Measurements from ENCODE around the gene TANGO2. TPM values are rescaled to one million over a fixed set of nuclear protein-coding genes. Genes with fewer than 3 reads are reported as not detected.

TANGO2 gene
- total and polyA plus RNA-seq, 9 of the 15 experiments (the other 6 are each of a cell fraction or from before 2014, with no cell fraction given) = 15.5 to 94.9 (median 70.1) TPM

GRCh38 chr22:20116376-20116950 is 95.6 kb downstream of the TANGO2 start:
- peak overlapping the region; percentile 97 for H3K4me2 ChIP-seq (ENCODE audit: insufficient read depth, low read length)
- in situ Hi-C loops (cut with MboI) = loop anchor here (10.0 kb wide), 1 partner anchor 392 kb away; the partner anchor contains the start of gene GP1BB
- peak; percentile 48 for ATAC-seq
- ChIA-PET POLR2A (interaction anchor here (0.6 to 20.7 kb wide), 24 partner anchors 9 to 370 kb away, joined by 3 to 513 read pairs (median 5); partner anchors contain the start of genes TANGO2 and ZDHHC8), CTCF (ENCODE audit: low intra/inter-chr PET ratio) (interaction anchor here (0.6 kb wide), 1 partner anchor 394 kb away, joined by 3 read pairs; no protein-coding TSS in a partner anchor)
- H2AFZ ChIP-seq (ENCODE audit: low read depth, low read length) = peak overlapping the region; percentile 94
- H3K4me1 ChIP-seq (replicated peaks in 1 of 2; ENCODE audit: control insufficient read depth in 2 of 2, insufficient read depth in 2 of 2, low read length in 2 of 2) = peaks cover 25 to 90% of the 10 kb centered on the region in 2 experiments
- WGBS (ENCODE audit: insufficient coverage, low coverage, missing lambda C conversion rate) = 5% methylated on average over 23 of the region's 27 CpGs
- intact Hi-C loops (cut with micrococcal nuclease) = loop anchor here (2.0 to 5.0 kb wide), 2 partner anchors 262 to 384 kb away; partner anchors contain the start of genes GNB1L and RTL10
- H3K27ac ChIP-seq (ENCODE audit: extremely low read depth, low read depth, low read length) = peak overlapping the region; percentile 94
- H4K20me1 ChIP-seq (replicated peaks; ENCODE audit: control insufficient read depth, insufficient read depth, low read length) = peaks cover 28% of the 10 kb centered on the region; the same call in 1 of the 2 replicates
- H3K9me3 ChIP-seq (replicated peaks; ENCODE audit: control insufficient read depth, insufficient read depth, low read depth, low read length) = no peaks in the 10 kb centered on the region
- peak overlapping the region; percentile 63 for H3K4me3 ChIP-seq
- DNase-seq (ENCODE audit: extremely low read depth in 1 of 4, low spot score in 3 of 4) = peak in 3 of 4 experiments; percentile 88 to 99 (median 99)
- H3K9me1 ChIP-seq (ENCODE audit: control insufficient read depth, insufficient read depth, low read length) = no peaks in the 10 kb centered on the region
- H3K79me2 ChIP-seq (ENCODE audit: control insufficient read depth, insufficient read depth, low read length) = peaks cover 69% of the 10 kb centered on the region
- no peak for FAIRE-seq
- H3K27me3 ChIP-seq (ENCODE audit: control insufficient read depth in 2 of 2, insufficient read depth in 2 of 2, low read length in 2 of 2) = no peaks in the 10 kb centered on the region
- peaks cover 84% of the 10 kb centered on the region for H3K36me3 ChIP-seq (ENCODE audit: control insufficient read depth, insufficient read depth, low read length)
- peak overlapping the region; percentile 95 to 99 for H3K9ac ChIP-seq (ENCODE audit: insufficient read depth in 1 of 2, low read depth in 2 of 2, low read length in 2 of 2)
- TSS peak; percentile 66 for BruUV-seq (replicated peaks)
- TF ChIP-seq, protein P1, sequence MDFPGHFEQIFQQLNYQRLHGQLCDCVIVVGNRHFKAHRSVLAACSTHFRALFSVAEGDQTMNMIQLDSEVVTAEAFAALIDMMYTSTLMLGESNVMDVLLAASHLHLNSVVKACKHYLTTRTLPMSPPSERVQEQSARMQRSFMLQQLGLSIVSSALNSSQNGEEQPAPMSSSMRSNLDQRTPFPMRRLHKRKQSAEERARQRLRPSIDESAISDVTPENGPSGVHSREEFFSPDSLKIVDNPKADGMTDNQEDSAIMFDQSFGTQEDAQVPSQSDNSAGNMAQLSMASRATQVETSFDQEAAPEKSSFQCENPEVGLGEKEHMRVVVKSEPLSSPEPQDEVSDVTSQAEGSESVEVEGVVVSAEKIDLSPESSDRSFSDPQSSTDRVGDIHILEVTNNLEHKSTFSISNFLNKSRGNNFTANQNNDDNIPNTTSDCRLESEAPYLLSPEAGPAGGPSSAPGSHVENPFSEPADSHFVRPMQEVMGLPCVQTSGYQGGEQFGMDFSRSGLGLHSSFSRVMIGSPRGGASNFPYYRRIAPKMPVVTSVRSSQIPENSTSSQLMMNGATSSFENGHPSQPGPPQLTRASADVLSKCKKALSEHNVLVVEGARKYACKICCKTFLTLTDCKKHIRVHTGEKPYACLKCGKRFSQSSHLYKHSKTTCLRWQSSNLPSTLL (IDR thresholded peaks at IDR 0.05) = peak; percentile 61; the same call in 1 of the 2 replicates
- TF ChIP-seq ZKSCAN1 (IDR thresholded peaks at IDR 0.05; ENCODE audit: low read depth, low read length) = no peak; the same call in 1 of the 2 replicates
- peak; percentile 42; the same call in 1 of the 2 replicates for TF ChIP-seq KAT8 (IDR thresholded peaks at IDR 0.05; ENCODE audit: low read depth)
- TF ChIP-seq HDAC6 (IDR thresholded peaks at IDR 0.05; ENCODE audit: low read depth, low read length) = peak; percentile 78; the same call in 1 of the 2 replicates
- 0 out of 2 replicates have a peak, but pooled peaks have one; percentile 1 for TF ChIP-seq POLR2A (conservative IDR thresholded peaks at IDR 0.05)
- no peak for TF ChIP-seq ILK (tag; IDR thresholded peaks at IDR 0.05; ENCODE audit: borderline replicate concordance, low read depth)
- TF ChIP-seq TAL1 (IDR thresholded peaks at IDR 0.05) = no peak
- TF ChIP-seq THAP7 (CRISPR knock-in tag; IDR thresholded peaks at IDR 0.05) = no peak
- TF ChIP-seq, protein P2, sequence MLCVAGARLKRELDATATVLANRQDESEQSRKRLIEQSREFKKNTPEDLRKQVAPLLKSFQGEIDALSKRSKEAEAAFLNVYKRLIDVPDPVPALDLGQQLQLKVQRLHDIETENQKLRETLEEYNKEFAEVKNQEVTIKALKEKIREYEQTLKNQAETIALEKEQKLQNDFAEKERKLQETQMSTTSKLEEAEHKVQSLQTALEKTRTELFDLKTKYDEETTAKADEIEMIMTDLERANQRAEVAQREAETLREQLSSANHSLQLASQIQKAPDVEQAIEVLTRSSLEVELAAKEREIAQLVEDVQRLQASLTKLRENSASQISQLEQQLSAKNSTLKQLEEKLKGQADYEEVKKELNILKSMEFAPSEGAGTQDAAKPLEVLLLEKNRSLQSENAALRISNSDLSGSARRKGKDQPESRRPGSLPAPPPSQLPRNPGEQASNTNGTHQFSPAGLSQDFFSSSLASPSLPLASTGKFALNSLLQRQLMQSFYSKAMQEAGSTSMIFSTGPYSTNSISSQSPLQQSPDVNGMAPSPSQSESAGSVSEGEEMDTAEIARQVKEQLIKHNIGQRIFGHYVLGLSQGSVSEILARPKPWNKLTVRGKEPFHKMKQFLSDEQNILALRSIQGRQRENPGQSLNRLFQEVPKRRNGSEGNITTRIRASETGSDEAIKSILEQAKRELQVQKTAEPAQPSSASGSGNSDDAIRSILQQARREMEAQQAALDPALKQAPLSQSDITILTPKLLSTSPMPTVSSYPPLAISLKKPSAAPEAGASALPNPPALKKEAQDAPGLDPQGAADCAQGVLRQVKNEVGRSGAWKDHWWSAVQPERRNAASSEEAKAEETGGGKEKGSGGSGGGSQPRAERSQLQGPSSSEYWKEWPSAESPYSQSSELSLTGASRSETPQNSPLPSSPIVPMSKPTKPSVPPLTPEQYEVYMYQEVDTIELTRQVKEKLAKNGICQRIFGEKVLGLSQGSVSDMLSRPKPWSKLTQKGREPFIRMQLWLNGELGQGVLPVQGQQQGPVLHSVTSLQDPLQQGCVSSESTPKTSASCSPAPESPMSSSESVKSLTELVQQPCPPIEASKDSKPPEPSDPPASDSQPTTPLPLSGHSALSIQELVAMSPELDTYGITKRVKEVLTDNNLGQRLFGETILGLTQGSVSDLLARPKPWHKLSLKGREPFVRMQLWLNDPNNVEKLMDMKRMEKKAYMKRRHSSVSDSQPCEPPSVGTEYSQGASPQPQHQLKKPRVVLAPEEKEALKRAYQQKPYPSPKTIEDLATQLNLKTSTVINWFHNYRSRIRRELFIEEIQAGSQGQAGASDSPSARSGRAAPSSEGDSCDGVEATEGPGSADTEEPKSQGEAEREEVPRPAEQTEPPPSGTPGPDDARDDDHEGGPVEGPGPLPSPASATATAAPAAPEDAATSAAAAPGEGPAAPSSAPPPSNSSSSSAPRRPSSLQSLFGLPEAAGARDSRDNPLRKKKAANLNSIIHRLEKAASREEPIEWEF (CRISPR knock-in tag; IDR thresholded peaks at IDR 0.05) = no peak
- no peak for TF ChIP-seq HSF4 (CRISPR knock-in tag; IDR thresholded peaks at IDR 0.05; ENCODE audit: borderline replicate concordance)
- TF ChIP-seq ZNF316 (IDR thresholded peaks at IDR 0.05) = 0 out of 2 replicates have a peak, but pooled peaks have one; percentile 1

Data from K562 (cell line).